H1 (cell line): Measurements from ENCODE around the gene RGMB. TPM values are rescaled to one million over a fixed set of nuclear protein-coding genes. Genes with fewer than 3 reads are reported as not detected.

ENCODE experiments used
- BCL11A ChIP-seq, 2 experiments: IDR thresholded peaks; one replicate each; pipeline ENCODE4 v1.6.1; 2011; ENCODE audit warnings: low read depth in 2 of 2, low read length in 2 of 2, mild to moderate bottlenecking in 2 of 2
- KDM1A ChIP-seq: fragments of 200-600, 300-600 bp; sonication (generic); IDR thresholded peaks from 2 replicates; pipeline ENCODE4 v1.7.1; 2016; ENCODE audit warnings: mild to moderate bottlenecking, low read length, borderline replicate concordance
- MAFK ChIP-seq: IDR thresholded peaks from 2 replicates; pipeline ENCODE4 v1.6.1; 2012; ENCODE audit warnings: low read depth, mild to moderate bottlenecking, improper control_type of control experiment, low read length
- TAF7 ChIP-seq: optimal IDR thresholded peaks from 2 replicates; pipeline ENCODE3; 2011; ENCODE audit warnings: low read depth, mild to moderate bottlenecking, inconsistent platforms, low read length, moderate library complexity, borderline replicate concordance
- polyA plus RNA-seq, 7 experiments: library from polyadenylated mRNA; depleted of rRNA in 3 of 7; stranded (reverse) in 5 of 7; unstranded in 2 of 7; fragments of >200 nt in 5 of 7; fragments of 200-250 nt in 2 of 7; gene quantifications; 1 replicate in 5 of 7; 2 replicates in 1 of 7; 4 replicates in 1 of 7; pipeline versions ENCODE4 v1.2.1 to v1.2.3, GENCODE V29; 2011 to 2013; ENCODE audit warnings: missing spikeins in 2 of 7, mixed read lengths in 2 of 7
- total RNA-seq: library from RNA; stranded (reverse); fragmentation: NEBNext Ultra II Directional; extraction: Animal tissue kit (Norgen Biotek cat#: 25700); gene quantifications from 2 replicates; pipeline ENCODE4 v1.2.1, GENCODE V29; 2021
- TF ChIP-seq, protein P1 (sequence below): fragments of 300-600 bp; sonication (generic); IDR thresholded peaks from 2 replicates; pipeline ENCODE4 v1.7.1; 2012; ENCODE audit warnings: low read length, moderate library complexity, mild to moderate bottlenecking, inconsistent platforms; ENCODE audit not compliant: insufficient replicate concordance
- TF ChIP-seq, protein P2 (sequence below), 3 experiments: IDR thresholded peaks; 1 replicate in 2 of 3; 2 replicates in 1 of 3; pipeline versions ENCODE4 v1.5.1 to v1.6.1; 2011; ENCODE audit warnings: low read length in 3 of 3, mild to moderate bottlenecking in 3 of 3, inconsistent platforms in 2 of 3, low read depth in 1 of 3, moderate library complexity in 1 of 3; ENCODE audit not compliant: insufficient read depth in 1 of 3; ENCODE audit errors: control extremely low read depth in 1 of 3

RGMB gene
- total and polyA plus RNA-seq, 2 of the 8 experiments (the other 6 are each of a cell fraction or from before 2014, with no cell fraction given) = 11.7 to 27.0 TPM

DNA sequence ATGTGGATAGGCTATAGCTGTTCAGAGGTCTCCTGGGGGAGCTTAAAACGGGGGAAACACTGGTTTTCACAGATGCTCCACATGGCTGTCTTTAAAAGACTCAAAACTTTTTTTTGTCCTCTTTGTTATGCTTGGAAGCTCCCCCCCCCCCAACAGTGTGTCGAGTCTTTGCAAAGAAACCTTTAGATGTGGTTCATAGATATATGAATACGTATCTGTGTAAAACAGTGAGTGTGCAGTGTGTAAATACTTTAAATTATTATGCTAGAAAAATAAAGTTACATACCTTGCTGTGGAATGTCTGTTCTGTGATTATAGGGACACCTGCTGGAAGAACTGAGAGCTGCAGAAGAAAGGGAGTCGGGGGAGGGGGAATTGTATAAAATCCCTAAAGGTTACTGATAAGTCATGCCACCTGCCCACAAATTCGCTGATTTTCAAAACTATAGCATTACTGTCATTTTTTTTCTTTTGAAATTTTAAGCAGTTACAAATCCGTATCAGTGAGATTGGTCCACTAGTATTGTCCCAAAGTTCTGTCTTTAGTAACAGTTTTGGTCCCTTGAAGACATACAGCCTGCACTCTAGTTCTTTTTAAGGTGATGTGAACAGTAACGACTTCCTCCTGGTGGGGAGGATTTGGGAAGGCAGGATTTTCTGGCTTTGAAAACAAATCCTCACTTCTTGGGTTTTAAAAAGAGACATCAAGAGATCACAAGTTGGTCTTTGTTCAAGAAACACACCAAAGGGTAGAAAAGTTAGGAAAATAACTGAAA is 22.9 kb downstream of the RGMB start (continued):
- TF ChIP-seq, protein P1, sequence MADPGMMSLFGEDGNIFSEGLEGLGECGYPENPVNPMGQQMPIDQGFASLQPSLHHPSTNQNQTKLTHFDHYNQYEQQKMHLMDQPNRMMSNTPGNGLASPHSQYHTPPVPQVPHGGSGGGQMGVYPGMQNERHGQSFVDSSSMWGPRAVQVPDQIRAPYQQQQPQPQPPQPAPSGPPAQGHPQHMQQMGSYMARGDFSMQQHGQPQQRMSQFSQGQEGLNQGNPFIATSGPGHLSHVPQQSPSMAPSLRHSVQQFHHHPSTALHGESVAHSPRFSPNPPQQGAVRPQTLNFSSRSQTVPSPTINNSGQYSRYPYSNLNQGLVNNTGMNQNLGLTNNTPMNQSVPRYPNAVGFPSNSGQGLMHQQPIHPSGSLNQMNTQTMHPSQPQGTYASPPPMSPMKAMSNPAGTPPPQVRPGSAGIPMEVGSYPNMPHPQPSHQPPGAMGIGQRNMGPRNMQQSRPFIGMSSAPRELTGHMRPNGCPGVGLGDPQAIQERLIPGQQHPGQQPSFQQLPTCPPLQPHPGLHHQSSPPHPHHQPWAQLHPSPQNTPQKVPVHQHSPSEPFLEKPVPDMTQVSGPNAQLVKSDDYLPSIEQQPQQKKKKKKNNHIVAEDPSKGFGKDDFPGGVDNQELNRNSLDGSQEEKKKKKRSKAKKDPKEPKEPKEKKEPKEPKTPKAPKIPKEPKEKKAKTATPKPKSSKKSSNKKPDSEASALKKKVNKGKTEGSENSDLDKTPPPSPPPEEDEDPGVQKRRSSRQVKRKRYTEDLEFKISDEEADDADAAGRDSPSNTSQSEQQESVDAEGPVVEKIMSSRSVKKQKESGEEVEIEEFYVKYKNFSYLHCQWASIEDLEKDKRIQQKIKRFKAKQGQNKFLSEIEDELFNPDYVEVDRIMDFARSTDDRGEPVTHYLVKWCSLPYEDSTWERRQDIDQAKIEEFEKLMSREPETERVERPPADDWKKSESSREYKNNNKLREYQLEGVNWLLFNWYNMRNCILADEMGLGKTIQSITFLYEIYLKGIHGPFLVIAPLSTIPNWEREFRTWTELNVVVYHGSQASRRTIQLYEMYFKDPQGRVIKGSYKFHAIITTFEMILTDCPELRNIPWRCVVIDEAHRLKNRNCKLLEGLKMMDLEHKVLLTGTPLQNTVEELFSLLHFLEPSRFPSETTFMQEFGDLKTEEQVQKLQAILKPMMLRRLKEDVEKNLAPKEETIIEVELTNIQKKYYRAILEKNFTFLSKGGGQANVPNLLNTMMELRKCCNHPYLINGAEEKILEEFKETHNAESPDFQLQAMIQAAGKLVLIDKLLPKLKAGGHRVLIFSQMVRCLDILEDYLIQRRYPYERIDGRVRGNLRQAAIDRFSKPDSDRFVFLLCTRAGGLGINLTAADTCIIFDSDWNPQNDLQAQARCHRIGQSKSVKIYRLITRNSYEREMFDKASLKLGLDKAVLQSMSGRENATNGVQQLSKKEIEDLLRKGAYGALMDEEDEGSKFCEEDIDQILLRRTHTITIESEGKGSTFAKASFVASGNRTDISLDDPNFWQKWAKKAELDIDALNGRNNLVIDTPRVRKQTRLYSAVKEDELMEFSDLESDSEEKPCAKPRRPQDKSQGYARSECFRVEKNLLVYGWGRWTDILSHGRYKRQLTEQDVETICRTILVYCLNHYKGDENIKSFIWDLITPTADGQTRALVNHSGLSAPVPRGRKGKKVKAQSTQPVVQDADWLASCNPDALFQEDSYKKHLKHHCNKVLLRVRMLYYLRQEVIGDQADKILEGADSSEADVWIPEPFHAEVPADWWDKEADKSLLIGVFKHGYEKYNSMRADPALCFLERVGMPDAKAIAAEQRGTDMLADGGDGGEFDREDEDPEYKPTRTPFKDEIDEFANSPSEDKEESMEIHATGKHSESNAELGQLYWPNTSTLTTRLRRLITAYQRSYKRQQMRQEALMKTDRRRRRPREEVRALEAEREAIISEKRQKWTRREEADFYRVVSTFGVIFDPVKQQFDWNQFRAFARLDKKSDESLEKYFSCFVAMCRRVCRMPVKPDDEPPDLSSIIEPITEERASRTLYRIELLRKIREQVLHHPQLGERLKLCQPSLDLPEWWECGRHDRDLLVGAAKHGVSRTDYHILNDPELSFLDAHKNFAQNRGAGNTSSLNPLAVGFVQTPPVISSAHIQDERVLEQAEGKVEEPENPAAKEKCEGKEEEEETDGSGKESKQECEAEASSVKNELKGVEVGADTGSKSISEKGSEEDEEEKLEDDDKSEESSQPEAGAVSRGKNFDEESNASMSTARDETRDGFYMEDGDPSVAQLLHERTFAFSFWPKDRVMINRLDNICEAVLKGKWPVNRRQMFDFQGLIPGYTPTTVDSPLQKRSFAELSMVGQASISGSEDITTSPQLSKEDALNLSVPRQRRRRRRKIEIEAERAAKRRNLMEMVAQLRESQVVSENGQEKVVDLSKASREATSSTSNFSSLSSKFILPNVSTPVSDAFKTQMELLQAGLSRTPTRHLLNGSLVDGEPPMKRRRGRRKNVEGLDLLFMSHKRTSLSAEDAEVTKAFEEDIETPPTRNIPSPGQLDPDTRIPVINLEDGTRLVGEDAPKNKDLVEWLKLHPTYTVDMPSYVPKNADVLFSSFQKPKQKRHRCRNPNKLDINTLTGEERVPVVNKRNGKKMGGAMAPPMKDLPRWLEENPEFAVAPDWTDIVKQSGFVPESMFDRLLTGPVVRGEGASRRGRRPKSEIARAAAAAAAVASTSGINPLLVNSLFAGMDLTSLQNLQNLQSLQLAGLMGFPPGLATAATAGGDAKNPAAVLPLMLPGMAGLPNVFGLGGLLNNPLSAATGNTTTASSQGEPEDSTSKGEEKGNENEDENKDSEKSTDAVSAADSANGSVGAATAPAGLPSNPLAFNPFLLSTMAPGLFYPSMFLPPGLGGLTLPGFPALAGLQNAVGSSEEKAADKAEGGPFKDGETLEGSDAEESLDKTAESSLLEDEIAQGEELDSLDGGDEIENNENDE = peak; percentile 75
- TF ChIP-seq MAFK (no peak), BCL11A (IDR thresholded peaks at IDR 0.05; ENCODE audit: low read depth in 2 of 2, low read length in 2 of 2) (no peak), KDM1A (no peak), TAF7 (no peak)
- TF ChIP-seq, protein P2, sequence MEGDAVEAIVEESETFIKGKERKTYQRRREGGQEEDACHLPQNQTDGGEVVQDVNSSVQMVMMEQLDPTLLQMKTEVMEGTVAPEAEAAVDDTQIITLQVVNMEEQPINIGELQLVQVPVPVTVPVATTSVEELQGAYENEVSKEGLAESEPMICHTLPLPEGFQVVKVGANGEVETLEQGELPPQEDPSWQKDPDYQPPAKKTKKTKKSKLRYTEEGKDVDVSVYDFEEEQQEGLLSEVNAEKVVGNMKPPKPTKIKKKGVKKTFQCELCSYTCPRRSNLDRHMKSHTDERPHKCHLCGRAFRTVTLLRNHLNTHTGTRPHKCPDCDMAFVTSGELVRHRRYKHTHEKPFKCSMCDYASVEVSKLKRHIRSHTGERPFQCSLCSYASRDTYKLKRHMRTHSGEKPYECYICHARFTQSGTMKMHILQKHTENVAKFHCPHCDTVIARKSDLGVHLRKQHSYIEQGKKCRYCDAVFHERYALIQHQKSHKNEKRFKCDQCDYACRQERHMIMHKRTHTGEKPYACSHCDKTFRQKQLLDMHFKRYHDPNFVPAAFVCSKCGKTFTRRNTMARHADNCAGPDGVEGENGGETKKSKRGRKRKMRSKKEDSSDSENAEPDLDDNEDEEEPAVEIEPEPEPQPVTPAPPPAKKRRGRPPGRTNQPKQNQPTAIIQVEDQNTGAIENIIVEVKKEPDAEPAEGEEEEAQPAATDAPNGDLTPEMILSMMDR (IDR thresholded peaks at IDR 0.05; ENCODE audit: control extremely low read depth in 1 of 3, insufficient read depth in 1 of 3, low read depth in 1 of 3, low read length in 3 of 3) = peak in 2 of 3 experiments; percentile 48 to 66; a peak in 2 of 4 replicates
